Activated T-cell treated with anti-CD3 and anti-CD28 coated beads, Interleukin-2, amount 50 U/mL, for 72 hours (primary cell): ENCODE results near the gene TAX1BP3. TPM values are rescaled to one million over a fixed set of nuclear protein-coding genes. Genes with fewer than 3 reads are reported as not detected.

ENCODE experiments used
- ATAC-seq, 2 donors: fragments of 150-1000 bp; cut with Tn5 transposase; replicated peaks in 1 of 2; 2 replicates each; pipeline ENCODE4 v1.10.0; 2021; ENCODE audit warnings: moderate library complexity in 2 of 2, mild to moderate bottlenecking in 1 of 2
- DNase-seq, 2 donors: peaks; one replicate each; pipeline ENCODE4 v3.0.0; 2021 to 2022; ENCODE audit warnings: mixed read lengths in 1 of 2
- H3K27ac Mint-ChIP-seq: one replicate; pipeline ENCODE4 v1.8.0; 2022; ENCODE audit warnings: mild to moderate bottlenecking, moderate library complexity, mixed read lengths
- H3K27me3 Mint-ChIP-seq: one replicate; pipeline ENCODE4 v1.8.0; 2022; ENCODE audit warnings: low read depth, mixed read lengths
- H3K36me3 Mint-ChIP-seq, 2 donors: one replicate each; pipeline ENCODE4 v1.8.0; 2022; ENCODE audit warnings: mixed read lengths in 2 of 2, mild to moderate bottlenecking in 1 of 2; ENCODE audit not compliant: insufficient read depth in 2 of 2
- H3K4me1 Mint-ChIP-seq: one replicate; pipeline ENCODE4 v1.8.0; 2022; ENCODE audit warnings: low read depth, mixed read lengths
- H3K4me3 Mint-ChIP-seq, 2 donors: one replicate each; pipeline ENCODE4 v1.8.0; 2022; ENCODE audit warnings: mild to moderate bottlenecking in 2 of 2, mixed read lengths in 2 of 2, moderate library complexity in 2 of 2
- H3K9me3 Mint-ChIP-seq, 2 donors: one replicate each; pipeline ENCODE4 v1.8.0; 2022; ENCODE audit warnings: mixed read lengths in 2 of 2
- total RNA-seq, 2 donors: library from RNA; stranded (reverse); gene quantifications; one replicate each; pipeline ENCODE4 v1.2.3, GENCODE V29; 2022

TAX1BP3 gene
- total RNA-seq, 2 donors from 2014 or later: 10.6 to 12.3 TPM

DNA sequence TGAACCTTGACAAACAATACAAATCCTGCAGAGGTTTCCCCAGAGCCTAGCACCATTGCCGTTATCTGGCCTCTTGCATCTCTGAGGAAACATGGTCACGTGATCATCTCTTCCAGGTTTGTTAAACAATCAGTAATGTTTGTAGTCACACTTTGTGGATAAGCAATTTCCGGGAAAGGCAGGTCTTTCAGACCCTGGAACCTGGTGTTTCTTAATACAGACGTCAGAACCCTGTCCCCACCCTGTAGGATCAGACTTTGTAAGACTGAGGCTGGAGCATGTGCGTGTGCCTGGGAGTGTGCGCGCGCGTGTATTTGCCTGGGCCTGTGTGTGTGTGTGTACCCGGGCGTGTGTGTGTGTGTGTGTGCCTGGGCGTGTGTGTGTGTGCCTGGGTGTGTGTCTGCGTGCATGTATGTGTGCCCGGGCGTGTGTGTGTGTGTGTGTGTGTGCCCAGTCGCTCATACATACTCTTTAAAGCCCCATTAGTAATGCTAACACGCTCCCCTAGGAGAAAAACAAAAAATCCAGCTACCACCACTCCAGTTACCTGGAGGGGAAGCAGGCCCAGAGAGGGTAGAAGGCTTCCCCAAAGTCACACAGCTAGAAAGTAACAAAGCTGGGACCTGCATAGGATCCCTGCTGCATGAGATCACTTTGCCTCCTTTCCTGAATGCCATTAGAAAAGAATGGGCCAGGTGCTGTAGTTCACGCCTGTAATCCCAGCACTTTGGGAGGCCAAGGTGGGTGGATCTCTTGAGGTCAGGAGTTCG is 26.5 kb downstream of the TAX1BP3 start:
- Mint-ChIP-seq H3K27me3 (no peaks in the 10 kb centered on the region), H3K27ac (peak overlapping the region; percentile 52), H3K4me1 (peaks cover 66% of the 10 kb centered on the region)

DNA sequence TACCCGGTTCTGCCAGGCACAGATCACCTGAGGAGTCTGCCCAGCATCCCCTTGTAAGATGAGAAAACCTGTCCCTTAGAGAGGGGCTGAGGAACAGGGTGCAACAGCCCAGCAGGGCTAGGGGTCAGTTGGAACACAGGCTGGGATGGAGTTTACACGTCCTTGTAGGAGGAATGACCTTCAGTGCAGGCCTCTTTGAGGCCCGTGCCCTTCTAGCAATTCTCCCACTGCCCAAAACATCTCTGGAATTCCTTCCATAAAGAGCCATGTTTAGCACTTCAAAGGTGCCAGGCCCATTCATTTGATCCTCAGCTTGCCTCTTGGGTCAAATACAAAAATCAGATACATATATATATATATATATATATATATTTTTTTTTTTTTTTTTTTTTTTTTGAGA is 27.4 kb downstream of the TAX1BP3 start:
- no peak for ATAC-seq
- no peak for DNase-seq
- H3K27me3 Mint-ChIP-seq: no peaks in the 10 kb centered on the region
- no peak overlapping the region for H3K4me3 Mint-ChIP-seq
- H3K9me3 Mint-ChIP-seq: no peaks in the 10 kb centered on the region
- H3K27ac Mint-ChIP-seq: peak overlapping the region; percentile 82
- peaks cover 66% of the 10 kb centered on the region for H3K4me1 Mint-ChIP-seq
- H3K36me3 Mint-ChIP-seq: peaks cover 2% of the 10 kb centered on the region in 2 donors

More for the DNA sequence above, 26.5 kb downstream of the TAX1BP3 start:
- no peaks in the 10 kb centered on the region for H3K9me3 Mint-ChIP-seq
- no peak overlapping the region for H3K4me3 Mint-ChIP-seq
- peaks cover 2% of the 10 kb centered on the region in 2 donors for H3K36me3 Mint-ChIP-seq
- no peak for ATAC-seq
- DNase-seq: no peak

DNA sequence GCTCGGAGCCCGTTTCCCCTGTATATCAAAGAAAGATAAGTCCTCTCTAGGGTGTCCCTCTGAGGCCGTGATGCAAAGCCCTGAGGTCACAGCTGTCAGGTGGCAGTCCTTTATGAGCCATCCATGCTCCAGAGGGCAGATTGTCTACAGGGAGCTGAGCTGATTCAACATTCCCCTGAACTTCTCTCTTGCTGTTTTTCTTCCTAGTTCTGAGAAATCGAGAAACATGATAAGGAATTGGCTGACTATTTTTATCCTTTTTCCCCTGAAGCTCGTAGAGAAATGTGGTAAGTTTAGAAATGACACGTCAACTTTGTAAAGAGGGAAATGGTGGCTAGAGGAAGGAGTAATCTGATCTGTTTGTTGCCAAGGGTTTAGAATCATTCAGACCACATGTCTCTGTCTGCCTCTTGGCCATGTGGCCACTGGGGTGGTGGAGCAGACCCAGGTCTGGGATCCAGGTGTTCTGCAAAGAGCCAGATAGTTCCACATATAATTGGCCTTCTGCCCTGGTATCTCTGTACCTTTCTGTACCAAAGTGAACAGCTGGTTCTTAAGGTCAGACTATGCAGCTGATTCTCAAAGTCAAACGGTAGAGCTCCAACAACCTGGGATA is 28.3 kb downstream of the TAX1BP3 start:
- H3K4me3 Mint-ChIP-seq: peak overlapping the region; percentile 57 to 61
- ATAC-seq (peak; percentile 34 to 35), DNase-seq (peak; percentile 38 to 54)
- peaks cover under 1 to 2% of the 10 kb centered on the region in 2 donors for H3K36me3 Mint-ChIP-seq
- peak overlapping the region; percentile 82 for H3K27ac Mint-ChIP-seq
- H3K9me3 Mint-ChIP-seq: no peaks in the 10 kb centered on the region
- peaks cover 67% of the 10 kb centered on the region for H3K4me1 Mint-ChIP-seq
- no peaks in the 10 kb centered on the region for H3K27me3 Mint-ChIP-seq

DNA sequence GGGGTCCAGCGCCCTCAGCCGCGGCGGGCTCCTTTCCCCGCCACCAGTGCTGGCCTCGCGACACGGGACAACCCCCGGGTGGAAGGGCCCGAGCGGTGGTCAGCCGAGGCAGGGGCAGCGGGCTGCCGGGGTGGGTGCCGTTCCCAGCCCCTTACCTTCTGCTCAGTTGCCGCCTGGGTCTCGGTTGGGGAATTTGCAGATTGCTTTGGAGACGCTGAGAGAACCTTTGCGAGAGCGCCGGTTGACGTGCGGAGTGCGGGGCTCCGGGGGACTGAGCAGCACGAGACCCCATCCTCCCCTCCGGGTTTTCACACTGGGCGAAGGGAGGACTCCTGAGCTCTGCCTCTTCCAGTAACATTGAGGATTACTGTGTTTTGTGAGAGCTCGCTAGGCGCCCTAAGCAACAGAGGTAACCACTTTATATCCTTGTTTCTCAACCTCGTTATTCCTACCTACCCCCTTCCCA is 31.4 kb downstream of the TAX1BP3 start:
- peaks cover 56% of the 10 kb centered on the region for H3K4me1 Mint-ChIP-seq
- DNase-seq: no peak
- peak overlapping the region; percentile 95 to 98 for H3K4me3 Mint-ChIP-seq
- H3K9me3 Mint-ChIP-seq: no peaks in the 10 kb centered on the region
- H3K36me3 Mint-ChIP-seq: peaks cover 0 to 2% of the 10 kb centered on the region in 2 donors
- H3K27me3 Mint-ChIP-seq: no peaks in the 10 kb centered on the region
- ATAC-seq: no peak
- peak overlapping the region; percentile 91 for H3K27ac Mint-ChIP-seq

DNA sequence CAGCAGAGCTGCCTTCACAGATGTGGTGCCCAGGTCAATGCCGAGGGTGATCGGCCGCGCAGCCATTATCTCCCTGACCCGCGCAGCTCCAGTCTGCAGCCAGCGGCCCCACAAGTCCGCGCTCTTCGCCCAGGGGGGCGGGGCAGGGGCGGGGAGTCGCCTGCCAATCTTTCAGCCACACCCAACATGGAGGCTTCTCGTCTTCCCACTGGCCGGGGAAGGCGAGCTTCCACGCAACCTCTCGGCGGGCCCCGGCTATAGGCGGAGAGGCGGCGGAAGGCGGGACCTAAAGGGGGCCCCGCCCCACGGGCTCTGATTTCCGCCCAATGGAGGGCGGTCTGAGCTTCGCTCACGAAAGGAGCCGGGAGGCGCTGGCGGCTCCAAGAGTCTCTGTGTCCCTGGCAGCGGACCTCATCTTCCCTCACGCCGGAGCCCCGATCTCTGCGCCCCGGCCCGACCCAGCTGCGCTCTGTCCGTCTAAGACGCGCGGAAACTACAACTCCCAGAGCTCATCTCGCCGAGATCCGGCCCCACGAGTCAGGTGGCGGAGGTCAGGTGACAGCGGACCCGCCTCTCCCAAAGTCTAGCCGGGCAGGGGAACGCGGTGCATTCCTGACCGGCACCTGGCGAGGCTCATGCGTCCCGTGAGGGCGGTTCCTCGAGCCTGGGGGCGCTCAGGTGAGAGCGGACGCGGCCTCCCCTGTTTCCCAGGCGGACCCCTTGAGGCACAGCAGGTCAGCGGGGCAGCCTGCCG is 32.0 kb downstream of the TAX1BP3 start, which contains the start of the genes CTNS and SHPK:
Gene CTNS (plus strand): TSS at position 607 of the 754 bp plus-strand sequence. CDS start 3,447 bp downstream, outside the sequence.
Gene SHPK (minus strand): TSS at position 97 of the 754 bp plus-strand sequence. CDS start 31 bp downstream, at position 66.
- peak; percentile 96 for ATAC-seq

DNA sequence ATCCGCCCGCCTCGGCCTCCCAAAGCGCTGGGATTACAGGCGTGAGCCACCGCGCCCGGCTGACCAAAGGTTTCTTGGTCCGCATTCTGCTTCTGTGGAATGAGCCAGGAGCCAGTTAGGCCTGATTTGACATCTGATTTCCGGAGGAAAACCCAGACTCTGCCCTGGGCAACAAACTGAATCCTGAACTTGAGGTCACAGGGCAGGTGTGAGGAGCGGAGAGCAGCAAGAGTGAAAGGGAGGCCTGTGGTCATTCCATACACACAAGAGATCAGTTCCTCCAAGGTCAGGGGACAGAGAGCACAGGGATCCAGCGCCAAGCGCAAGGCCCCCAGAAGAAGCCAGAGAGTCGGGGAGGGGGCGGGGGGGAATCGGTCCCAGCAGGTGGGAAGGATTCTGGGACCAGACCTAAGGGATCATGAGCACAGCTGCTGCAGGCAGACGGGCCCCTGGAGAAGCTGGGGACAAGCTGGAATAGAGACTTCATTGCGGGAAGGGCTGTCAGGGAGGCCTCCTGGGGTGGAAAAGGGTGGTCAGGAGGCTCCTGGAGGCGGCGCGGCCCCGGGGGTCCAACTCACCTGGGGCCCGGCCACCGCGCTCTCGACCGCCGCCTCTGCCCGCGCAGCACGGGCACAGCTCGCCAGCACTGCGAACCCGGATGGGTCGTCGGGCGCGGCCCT is 32.8 kb downstream of the TAX1BP3 start:
- peaks cover 44% of the 10 kb centered on the region for H3K4me1 Mint-ChIP-seq
- H3K27me3 Mint-ChIP-seq: no peaks in the 10 kb centered on the region
- peak overlapping the region; percentile 46 for H3K27ac Mint-ChIP-seq
- DNase-seq (no peak), ATAC-seq (no peak)
- no peaks in the 10 kb centered on the region for H3K36me3 Mint-ChIP-seq
- no peaks in the 10 kb centered on the region for H3K9me3 Mint-ChIP-seq
- peak overlapping the region; percentile 95 to 98 for H3K4me3 Mint-ChIP-seq

More for the DNA sequence above, 32.0 kb downstream of the TAX1BP3 start, which contains the start of the genes CTNS and SHPK:
- Mint-ChIP-seq H3K27ac (peak within 1 kb of the TSS; percentile 97), H3K36me3 (no peaks in the 10 kb centered on the region), H3K27me3 (no peaks in the 10 kb centered on the region), H3K4me3 (peak within 1 kb of the TSS; percentile 95 to 98), H3K9me3 (no peaks in the 10 kb centered on the region), H3K4me1 (peaks cover 49% of the 10 kb centered on the region)
- DNase-seq: peak; percentile 97

DNA sequence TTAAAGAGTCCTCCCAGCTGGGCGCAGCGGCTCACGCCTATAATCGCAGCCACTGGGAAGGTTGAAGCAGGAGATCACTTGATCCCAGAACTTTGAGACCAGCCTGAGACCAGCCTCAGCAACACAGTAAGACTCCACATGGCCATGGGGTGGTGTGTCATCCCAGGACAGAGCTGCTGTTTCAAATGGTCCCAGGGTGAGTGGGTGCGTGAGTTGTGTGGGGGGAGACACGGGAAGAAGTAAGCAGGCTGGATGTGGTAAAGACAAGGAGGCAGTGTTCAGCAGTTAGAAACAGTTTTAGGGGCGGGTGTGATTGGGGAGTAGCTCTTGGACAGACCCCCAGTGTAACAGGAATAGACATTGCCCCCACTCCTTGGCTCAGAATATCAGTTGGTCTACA is 36.1 kb downstream of the TAX1BP3 start:
- peaks cover 2 to 5% of the 10 kb centered on the region in 2 donors for H3K36me3 Mint-ChIP-seq
- no peak overlapping the region for H3K27ac Mint-ChIP-seq
- DNase-seq (no peak), ATAC-seq (no peak)
- H3K4me3 Mint-ChIP-seq: no peak overlapping the region
- no peaks in the 10 kb centered on the region for H3K9me3 Mint-ChIP-seq
- H3K27me3 Mint-ChIP-seq: no peaks in the 10 kb centered on the region
- peaks cover 19% of the 10 kb centered on the region for H3K4me1 Mint-ChIP-seq

DNA sequence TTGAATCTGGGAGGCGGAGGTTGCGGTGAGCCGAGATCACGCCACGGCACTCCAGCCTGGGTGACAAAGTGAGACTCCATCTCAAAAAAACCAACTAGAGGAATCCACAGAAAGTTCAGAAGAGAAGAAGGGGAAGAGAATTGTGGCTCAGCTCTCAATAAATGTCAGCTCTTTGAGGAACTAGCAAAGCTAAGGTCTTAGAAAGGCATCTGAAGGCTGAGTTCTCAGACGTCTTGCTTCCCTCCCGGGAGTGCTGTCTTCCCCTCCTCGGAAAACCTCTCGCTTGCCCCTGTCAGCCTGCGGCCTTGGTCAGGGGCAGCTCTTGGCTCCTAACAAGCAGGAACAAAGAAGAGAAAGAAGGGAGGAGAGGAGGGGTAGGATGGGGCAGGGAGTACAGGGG is 37.6 kb downstream of the TAX1BP3 start:
- no peak overlapping the region for H3K27ac Mint-ChIP-seq
- peaks cover 15% of the 10 kb centered on the region for H3K4me1 Mint-ChIP-seq
- H3K36me3 Mint-ChIP-seq: peaks cover 2 to 16% of the 10 kb centered on the region in 2 donors
- no peaks in the 10 kb centered on the region for H3K27me3 Mint-ChIP-seq
- ATAC-seq (no peak), DNase-seq (no peak)
- no peaks in the 10 kb centered on the region for H3K9me3 Mint-ChIP-seq
- H3K4me3 Mint-ChIP-seq: no peak overlapping the region

DNA sequence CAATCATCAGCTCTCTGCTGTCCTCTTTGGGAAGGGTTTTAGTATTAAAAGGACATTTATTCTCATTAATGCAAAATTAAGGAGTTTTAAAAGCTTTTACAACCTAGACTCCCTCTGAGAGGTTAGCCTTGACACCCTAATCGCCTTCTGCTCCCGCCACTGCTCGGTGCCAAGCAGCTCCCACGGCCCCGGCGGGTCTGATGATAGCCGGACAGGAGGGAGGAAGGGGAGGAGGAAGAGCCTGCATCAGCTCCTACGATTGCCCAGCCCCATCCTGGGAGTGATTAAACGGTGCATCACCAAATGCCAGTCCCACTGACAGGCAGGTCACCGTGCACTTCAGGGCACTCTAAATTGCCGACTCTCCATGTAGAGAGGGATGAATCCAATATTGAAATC is 40.6 kb downstream of the TAX1BP3 start:
- DNase-seq (no peak), ATAC-seq (no peak)
- Mint-ChIP-seq H3K27ac (no peak overlapping the region), H3K36me3 (peaks cover 2 to 20% of the 10 kb centered on the region in 2 donors), H3K4me1 (no peaks in the 10 kb centered on the region), H3K4me3 (no peak overlapping the region), H3K27me3 (no peaks in the 10 kb centered on the region), H3K9me3 (no peaks in the 10 kb centered on the region)

DNA sequence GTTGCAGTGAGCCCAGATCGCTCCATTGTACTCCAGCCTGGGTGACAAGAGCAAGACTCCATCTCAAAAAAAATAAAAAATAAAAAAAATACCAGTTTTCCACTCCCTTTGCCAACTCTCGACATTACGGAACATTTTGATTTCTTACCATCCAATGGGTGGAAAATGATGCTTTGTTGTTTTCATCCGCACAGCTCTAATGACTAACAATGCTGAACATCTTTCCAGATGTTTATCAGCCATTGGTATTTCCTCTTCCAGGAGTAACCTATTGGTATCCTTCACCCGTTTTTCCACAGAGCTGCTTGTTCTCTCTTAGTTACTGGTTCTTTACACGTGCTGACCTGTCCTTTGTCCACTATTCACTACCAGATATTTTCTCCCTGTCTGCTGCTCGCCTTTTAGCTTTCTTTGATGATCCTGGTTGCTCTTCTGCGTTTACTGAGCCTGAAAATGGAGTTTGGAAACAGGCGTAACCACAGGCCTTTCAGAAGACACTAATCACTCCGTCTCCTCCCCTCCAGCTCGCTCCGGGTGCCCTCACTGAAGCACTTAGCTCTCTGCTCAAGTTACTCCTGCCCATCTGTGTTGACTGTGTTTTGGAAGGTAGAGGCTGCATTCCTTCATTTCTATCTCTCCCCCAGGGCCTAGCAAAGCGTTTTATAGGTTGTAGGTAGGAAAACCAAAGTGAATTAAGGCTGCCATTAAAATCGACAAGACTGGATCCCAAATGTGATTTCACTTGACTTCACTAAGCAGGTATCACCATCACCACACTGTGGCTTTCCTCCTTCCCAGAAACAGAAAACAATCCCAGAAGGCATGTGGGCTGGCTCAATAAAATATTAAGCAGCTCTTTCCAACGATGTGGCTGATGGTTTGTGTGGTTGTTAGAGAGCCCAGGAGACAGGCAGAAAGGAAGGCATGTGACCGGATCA is 41.3 kb downstream of the TAX1BP3 start:
- DNase-seq (no peak), ATAC-seq (no peak)
- Mint-ChIP-seq H3K9me3 (no peaks in the 10 kb centered on the region), H3K4me3 (no peak overlapping the region), H3K27me3 (no peaks in the 10 kb centered on the region), H3K36me3 (peaks cover 2 to 20% of the 10 kb centered on the region in 2 donors), H3K4me1 (no peaks in the 10 kb centered on the region), H3K27ac (no peak overlapping the region)

DNA sequence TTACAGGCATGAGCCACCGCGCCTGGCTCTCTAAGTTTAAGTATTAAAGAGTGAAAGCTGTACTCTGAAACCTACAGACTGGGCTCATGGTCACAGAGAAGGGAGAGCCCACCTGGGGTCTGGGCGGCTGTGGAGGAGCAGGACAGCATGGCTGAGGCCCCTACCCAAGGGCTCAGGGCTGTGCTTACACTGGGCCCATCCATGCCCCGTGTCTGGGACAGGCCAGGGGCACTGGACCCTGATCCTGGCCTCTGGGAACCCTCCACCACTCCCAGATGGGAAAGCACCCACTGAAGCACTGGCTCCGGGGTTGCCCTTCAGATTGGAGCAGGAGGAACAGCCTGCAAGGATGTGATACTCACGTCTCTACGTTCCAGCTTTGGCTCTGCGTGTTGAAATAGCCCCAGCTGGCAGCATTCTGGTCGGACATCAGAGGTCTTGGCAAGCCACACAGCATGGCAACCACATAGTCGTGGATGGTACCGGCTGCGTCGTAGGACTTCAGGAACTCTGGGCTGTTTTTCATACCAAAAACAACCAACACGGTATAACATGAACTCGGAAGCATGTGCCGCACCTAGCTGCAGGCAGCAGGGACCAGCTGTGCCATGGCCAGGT is 45.3 kb downstream of the TAX1BP3 start:
- Mint-ChIP-seq H3K27me3 (no peaks in the 10 kb centered on the region), H3K27ac (no peak overlapping the region), H3K4me1 (no peaks in the 10 kb centered on the region), H3K36me3 (peaks cover 0 to 35% of the 10 kb centered on the region in 2 donors), H3K4me3 (no peak overlapping the region), H3K9me3 (no peaks in the 10 kb centered on the region)
- ATAC-seq (no peak), DNase-seq (no peak)
